GM21619 (cell line): ENCODE measurements around the gene RNF167.
A peak's percentile ranks its signal among the peaks of the same experiment; 100 is the strongest.

Source experiments
- ATAC-seq: cut with Tn5 transposase; IDR thresholded peaks from one replicate; pipeline ENCODE4 v1.9.1; 2021; ENCODE audit not compliant: unreplicated experiment

The RNF167 gene

GRCh38 chr17:4939796-4940554, at the start of gene RNF167, which contains the start of gene SLC25A11:
Gene RNF167 (plus strand): TSS chr17:4940268. CDS start chr17:4940910, 642 bp downstream.
Gene SLC25A11 (minus strand): TSS chr17:4940046. CDS start chr17:4939910, 136 bp downstream.
- peak; percentile 57 for ATAC-seq

GRCh38 chr17:4891411-4892410, 48.4 kb upstream of the RNF167 start:
- no peak for ATAC-seq

GRCh38 chr17:4892499-4893221, 47.4 kb upstream of the RNF167 start:
- ATAC-seq, result no peak

GRCh38 chr17:4893272-4893671, 46.8 kb upstream of the RNF167 start:
- no peak for ATAC-seq

GRCh38 chr17:4893721-4894560, 46.1 kb upstream of the RNF167 start:
- no peak for ATAC-seq

- ATAC-seq, result no peak
Observed at GRCh38 chr17:4895121-4895520, 44.9 kb upstream of the RNF167 start.

GRCh38 chr17:4895657-4896331, 44.3 kb upstream of the RNF167 start:
- ATAC-seq, result no peak

- no peak for ATAC-seq
Observed at GRCh38 chr17:4896332-4897197, 43.5 kb upstream of the RNF167 start.

GRCh38 chr17:4897198-4897687, 42.8 kb upstream of the RNF167 start:
- no peak for ATAC-seq

- ATAC-seq, result no peak
Observed at GRCh38 chr17:4897785-4898184, 42.3 kb upstream of the RNF167 start.

GRCh38 chr17:4898351-4898750, 41.7 kb upstream of the RNF167 start:
- ATAC-seq, result no peak

GRCh38 chr17:4898927-4899326, 41.1 kb upstream of the RNF167 start:
- no peak for ATAC-seq

- peak; percentile 37 for ATAC-seq
Observed at GRCh38 chr17:4899341-4900230, 40.5 kb upstream of the RNF167 start, which contains the start of gene C17orf107. Gene C17orf107 (plus strand): TSS chr17:4899536. CDS start chr17:4899763, 227 bp downstream.

GRCh38 chr17:4900231-4901107, 39.6 kb upstream of the RNF167 start:
- no peak for ATAC-seq

GRCh38 chr17:4901108-4901647, 38.9 kb upstream of the RNF167 start:
- no peak for ATAC-seq
